ENCODE results near the gene HNRNPUL2.
"Not testable (repeated sequence)": the region's sequence is repeated elsewhere in the genome, so short reads cannot be mapped to it uniquely, and the experiment has no call there.

The HNRNPUL2 gene

GRCh38 chr11:62726156-62726914 is 922 bp downstream of the HNRNPUL2 start:
- DNase-seq: no peak

GRCh38 chr11:62725646-62726045 is 1.6 kb downstream of the HNRNPUL2 start:
- no peak for DNase-seq

- no peak for DNase-seq
These were observed 3.1 kb downstream of the HNRNPUL2 start for GRCh38 chr11:62724171-62724570.

GRCh38 chr11:62721994-62722393 is 5.3 kb downstream of the HNRNPUL2 start:
- DNase-seq: no peak

- DNase-seq: no peak
These were observed 7.8 kb downstream of the HNRNPUL2 start for GRCh38 chr11:62719302-62719978.

GRCh38 chr11:62716816-62717215 is 10.4 kb downstream of the HNRNPUL2 start:
- no peak for DNase-seq

- DNase-seq: no peak
These were observed 11.1 kb downstream of the HNRNPUL2 start for GRCh38 chr11:62716206-62716605.

GRCh38 chr11:62715150-62716130 is 11.8 kb downstream of the HNRNPUL2 start:
- no peak for DNase-seq

- no peak for DNase-seq
These were observed 13.9 kb downstream of the HNRNPUL2 start for GRCh38 chr11:62713343-62713742.

GRCh38 chr11:62712861-62713260 is 14.4 kb downstream of the HNRNPUL2 start:
- DNase-seq: no peak

GRCh38 chr11:62712276-62712812 is 14.9 kb downstream of the HNRNPUL2 start:
- DNase-seq: no peak

GRCh38 chr11:62710001-62710345 is 17.3 kb downstream of the HNRNPUL2 start:
- no peak for DNase-seq

- peak; percentile 83 to 84 for DNase-seq
These were observed 17.8 kb downstream of the HNRNPUL2 start for GRCh38 chr11:62709247-62710000.

- peak in 1 of 2 experiments; percentile 24 for DNase-seq
These were observed 18.5 kb downstream of the HNRNPUL2 start for GRCh38 chr11:62708793-62709192.

GRCh38 chr11:62708392-62708791 is 18.9 kb downstream of the HNRNPUL2 start:
- DNase-seq: no peak

GRCh38 chr11:62707277-62707861 is 19.9 kb downstream of the HNRNPUL2 start, which contains the start of the genes BSCL2 and GNG3:
Gene BSCL2 (minus strand): TSS chr11:62707424. CDS start chr11:62707195, 229 bp downstream.
Gene GNG3 (plus strand): TSS chr11:62707676. CDS start chr11:62708296, 620 bp downstream.
- DNase-seq: peak; percentile 90 to 97

- no peak for DNase-seq
These were observed 20.4 kb downstream of the HNRNPUL2 start for GRCh38 chr11:62706850-62707247.

GRCh38 chr11:62705880-62706849 is 21.1 kb downstream of the HNRNPUL2 start:
- peak; percentile 40 to 70 for DNase-seq

- DNase-seq: no peak
These were observed 21.8 kb downstream of the HNRNPUL2 start for GRCh38 chr11:62705413-62705812.

GRCh38 chr11:62703921-62704320 is 23.3 kb downstream of the HNRNPUL2 start:
- not testable (repeated sequence) for DNase-seq
